ENCODE data around the gene CD34.

Gene CD34

GRCh38 chr1:207872621-207873020, 38.3 kb downstream of the CD34 start:
- DNase-seq, result no peak

- DNase-seq, result no peak
Measured at GRCh38 chr1:207871117-207871649, 39.7 kb downstream of the CD34 start.

DNA sequence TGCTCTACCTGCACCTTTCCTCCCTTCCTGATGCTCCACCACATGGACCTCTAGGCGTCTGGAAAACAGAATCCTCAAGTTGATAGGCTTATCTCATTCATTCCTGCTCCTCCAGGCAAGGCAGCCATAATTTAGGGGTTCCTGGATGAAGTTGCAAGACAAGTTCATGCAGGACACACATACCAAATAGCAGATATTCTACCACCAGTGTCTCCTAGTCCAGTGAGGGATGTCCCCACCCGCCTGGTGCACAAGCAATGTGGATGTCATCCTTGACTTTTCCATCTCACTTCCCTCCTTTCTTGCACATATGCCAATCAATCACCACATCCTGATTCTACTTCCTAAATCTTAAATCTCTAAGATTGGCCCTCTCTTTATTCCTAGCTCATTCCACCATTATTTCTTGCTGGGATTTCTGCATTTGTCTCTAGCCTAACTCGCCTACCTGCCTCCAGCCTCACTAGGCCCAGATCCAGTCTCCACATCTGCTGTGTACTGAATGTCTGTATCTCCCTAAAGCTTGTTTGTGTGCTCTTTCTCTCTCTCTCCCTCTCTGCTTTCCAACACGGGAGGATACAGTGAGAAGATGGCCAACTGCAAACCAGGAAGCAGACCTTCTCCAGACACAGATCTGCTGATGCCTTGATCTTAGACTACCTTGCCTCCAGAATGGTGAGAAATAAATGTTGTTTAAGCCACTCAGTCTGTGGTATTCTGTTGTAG, 40.5 kb downstream of the CD34 start:
- DNase-seq, result no peak

DNA sequence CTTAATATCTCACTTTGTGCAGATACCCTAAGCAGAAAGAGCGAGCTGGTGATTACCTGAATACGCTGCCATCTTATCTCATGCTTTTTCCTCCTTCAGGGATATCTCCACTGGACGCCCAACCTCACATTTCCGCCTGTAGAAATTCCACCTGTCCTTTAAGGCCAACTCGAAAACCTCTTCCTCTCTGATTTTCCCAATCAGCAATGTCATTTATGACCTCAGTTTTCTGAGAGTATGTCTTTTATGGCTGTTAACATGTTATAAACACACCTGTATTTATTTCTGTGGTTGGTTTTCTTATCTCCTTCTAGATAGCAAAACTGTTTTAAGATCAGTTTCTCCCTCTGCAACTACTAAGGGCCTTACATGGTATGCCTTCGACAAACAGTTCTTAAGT, 41.1 kb downstream of the CD34 start:
- DNase-seq, result no peak

DNA sequence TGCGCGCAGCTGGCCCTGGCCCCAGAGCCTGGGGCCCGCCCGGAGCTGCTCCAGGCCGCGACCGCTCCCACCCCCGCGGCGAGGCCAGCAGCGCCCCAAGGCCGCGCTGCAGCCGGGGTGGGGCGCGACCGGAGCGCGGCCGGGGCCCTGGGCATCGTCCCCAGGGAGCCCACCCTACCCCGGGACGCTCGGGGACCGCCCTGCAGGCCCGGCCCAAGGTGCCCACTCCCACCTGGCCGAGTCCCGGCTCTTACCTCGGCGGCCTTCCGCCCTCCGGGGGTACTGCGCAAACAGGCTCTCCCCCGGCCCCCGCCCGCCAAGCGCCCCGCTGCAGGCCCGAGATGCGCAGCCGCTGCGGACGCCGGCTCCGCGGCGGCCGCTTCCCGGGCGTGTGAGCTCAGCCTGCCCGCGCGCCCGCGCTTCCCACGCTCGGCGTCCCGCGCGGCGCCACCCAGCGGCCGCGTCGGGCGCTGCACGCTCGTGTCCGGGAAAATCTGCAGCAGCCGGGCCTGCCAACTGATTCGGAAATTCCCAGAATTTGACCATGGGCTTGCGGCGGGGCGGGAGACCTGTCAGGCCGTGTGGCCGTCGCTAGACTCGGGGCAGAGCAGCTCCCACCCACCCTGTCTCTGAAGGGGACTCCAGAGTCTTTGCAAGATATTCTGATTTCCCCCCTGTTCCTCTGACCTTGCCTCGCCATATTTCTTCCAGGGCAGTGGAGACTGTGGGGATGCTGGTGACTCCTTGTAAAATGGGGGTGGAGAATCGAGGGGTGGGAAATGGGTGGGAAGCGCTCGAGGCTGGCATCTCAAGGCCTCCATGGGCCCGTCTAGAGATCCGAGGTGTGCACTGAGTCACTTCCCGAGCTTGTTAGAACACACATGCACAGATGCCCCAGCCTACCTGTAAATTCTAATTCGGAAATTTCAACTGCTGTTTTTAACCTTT, 41.9 kb downstream of the CD34 start:
- DNase-seq, result peak; percentile 65

DNA sequence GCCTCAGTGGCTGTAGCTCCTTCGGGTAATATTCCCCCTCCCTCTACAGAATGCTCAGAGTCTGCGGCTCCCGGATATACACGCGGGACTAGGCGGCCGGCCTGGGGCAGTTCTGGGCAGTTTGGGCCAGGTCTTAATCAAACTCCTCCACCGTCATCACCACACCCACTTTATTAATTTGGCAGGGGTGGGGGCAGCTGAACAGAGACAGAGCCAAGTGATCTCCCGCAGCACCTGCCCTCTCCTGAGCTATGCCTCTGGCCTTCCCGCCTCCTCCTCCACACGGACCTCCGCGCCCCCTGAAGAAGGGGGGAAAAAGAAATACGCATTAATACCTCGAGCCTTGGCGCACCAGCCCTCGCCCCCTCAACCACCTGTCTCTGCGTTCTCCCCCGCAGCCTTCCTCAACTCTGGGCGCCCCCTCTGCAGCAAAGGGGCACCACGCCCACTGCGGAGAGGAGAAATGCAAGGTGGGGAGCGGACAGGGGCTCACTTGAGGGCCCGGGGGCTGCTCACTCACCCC, 42.6 kb downstream of the CD34 start:
- DNase-seq, result no peak

GRCh38 chr1:207867136-207868109, 43.5 kb downstream of the CD34 start:
- peak; percentile 31 for DNase-seq

DNA sequence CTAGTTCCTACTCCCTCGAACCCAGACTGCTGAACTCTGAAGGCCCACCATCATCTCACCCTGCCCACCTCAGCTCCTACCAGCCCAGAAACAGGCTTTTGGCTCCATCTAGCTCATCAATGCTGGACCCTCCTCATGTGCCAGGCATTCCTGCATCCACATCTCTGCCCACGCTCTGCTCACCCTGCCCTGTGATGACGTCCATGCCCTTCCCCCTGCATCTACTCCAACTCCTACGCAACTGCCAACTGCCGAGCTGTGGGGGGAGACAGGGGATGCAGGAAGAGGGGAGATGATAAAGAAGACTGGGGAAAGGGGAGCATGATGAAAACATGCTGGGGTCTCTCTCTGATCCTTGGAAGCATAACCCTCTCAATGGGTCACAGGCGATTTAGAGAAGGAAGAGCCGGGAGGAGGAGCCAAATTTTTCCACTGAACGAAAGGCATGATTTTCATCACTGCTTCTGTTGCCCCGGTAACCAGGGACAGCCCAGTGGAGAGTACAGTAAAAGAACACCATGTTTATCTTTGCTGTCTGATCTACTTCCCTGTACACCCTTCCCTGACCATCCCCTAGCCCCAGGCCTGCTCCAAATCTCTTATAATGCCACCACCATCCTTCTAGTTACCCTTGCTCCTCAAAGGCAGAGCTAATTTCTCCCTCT, 44.3 kb downstream of the CD34 start:
- peak; percentile 40 for DNase-seq

DNA sequence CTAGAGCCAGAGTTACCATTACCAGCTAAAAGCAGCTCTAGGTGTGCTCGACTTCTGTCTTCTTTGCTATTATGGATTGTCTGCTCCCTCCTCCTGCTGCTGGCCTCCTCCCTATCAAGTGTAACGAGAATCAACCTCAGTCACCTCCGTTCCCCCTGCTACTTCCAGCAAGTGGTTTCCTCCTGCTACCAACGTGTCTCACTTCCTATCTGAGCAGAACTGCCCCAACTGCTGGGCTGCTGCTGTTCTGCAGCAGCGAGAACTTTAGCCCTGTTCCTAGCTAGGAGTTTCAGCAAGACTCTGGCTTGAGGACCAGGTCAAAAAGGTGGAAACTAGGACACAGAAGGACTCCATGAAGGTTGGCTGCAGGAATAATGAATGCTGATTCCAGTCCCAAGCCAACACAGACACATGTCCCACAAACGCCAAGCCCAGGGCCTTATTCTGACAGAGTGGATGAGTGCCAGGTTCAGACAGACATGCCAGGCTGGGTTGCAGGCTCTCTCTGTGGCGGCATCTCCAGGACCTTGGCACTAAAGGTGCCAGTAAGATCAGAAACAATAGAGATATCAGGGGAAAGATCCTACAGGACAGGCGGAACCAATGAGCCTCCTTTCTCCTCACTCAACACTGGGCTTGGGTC, 46.9 kb downstream of the CD34 start:
- DNase-seq, result peak; percentile 60

GRCh38 chr1:207862241-207862787, 48.6 kb downstream of the CD34 start:
- DNase-seq, result no peak

DNA sequence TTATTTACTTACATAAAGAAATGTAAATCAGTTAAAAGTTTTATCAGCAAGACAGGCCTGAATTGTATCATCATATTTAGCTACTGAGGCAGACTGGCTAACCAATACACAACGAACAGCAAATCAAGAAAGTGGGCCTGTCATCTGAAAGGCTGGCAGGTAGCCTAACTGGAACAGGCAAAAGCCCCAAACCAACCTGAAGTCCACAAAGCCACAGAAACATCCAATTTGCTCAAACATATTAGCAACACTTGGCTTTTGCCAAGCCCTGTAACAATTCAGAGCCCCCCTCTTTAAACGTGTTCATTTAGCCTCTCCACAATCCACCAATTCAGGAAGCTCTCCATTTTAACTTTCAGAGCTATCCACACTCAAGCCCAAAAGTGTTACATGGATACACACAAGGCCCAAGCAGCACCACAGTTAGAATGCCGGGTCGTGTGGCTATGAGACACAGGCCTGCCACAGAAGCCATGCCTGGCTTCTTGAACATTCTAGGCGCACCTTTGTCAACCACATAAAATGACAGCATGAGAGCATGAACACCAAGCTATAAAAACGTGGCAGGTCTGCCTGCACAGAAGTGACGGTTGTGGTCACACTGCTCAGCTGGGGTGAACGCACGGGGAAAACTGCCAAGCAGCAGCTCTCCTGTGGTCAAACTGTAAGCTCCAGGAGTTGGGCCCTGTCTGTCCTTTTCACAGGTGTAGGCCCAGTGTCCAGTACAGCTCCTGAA, 49.3 kb downstream of the CD34 start:
- DNase-seq, result peak; percentile 65

DNA sequence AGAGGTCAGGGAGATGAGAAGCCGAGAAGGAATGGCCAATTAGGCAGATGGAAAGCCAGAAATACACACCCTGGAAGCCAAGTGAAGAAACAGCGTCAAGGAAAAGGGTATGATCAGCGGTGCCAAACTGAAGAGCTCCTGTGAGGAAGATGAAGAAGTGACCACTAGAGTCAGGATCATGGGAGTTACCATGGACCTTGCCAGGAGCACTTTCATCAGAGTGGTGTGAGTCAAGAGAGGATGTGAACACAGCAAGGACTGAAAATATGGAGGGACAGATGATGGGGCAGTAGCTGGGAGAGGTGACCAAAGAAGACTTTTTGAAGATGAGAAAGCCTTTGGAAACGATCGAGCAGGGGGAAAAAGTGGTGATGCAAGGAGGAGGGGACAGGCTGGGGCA, 50.4 kb downstream of the CD34 start:
- DNase-seq, result no peak

GRCh38 chr1:207858806-207859205, 52.1 kb downstream of the CD34 start:
- DNase-seq, result no peak

DNA sequence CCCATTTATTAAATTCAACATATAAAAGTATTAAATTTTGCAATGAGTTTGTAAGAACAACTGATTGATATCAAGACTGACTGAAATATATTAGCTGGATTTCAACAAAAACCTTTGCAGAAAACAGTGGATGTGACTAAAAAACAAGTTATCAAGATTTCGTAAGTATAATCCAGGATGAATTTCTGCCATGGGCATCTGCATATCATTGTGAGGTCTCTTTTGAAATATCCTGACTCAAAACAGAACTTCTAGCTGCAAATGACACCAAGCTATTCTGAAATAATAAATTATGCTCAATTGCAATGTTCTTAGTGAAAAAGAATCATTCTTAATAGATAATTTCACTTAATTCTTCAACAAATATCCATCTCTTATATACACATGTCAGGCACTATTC, 52.6 kb downstream of the CD34 start:
- no peak for DNase-seq

DNA sequence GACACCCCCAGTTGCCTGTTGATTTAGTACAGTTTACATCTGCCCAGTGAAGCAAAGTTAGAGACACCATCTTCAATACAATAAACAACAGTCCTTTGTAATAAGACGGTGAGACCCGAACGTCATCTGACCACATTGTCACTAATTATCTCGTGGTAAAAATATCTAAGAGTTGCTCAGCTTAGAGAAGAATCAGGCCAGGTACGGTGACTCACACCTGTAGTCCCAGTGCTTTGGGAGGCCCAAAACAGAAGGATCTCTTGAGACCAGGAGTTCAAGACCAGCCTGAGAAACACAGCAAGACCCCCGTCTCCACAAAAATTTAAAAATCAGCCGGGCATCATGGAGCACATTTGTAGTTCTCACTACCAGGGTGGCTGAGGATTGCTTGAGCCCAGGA, 53.5 kb downstream of the CD34 start:
- DNase-seq, result no peak

GRCh38 chr1:207856276-207857023, 54.5 kb downstream of the CD34 start:
- DNase-seq, result no peak

- DNase-seq, result no peak
Measured at GRCh38 chr1:207854001-207854400, 56.9 kb downstream of the CD34 start.

DNA sequence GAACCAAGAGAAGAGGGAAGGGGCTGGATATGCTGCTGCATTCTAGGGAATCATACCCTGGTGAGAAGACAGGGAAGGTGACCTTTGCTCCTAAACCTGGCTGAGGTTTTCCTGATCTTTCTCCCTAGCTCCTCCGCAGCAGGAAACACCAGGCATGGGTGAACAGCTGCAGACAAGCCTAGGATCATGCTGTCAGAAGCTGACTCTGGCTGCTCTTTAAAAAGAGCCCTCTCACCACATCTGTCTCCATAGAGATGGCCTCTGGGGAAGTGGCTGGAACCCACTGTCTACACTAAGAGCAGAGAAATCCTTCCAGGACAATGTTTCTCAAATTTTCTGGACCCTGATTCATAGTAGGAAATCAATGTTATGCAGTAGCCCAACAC, 57.6 kb downstream of the CD34 start:
- no peak for DNase-seq

DNA sequence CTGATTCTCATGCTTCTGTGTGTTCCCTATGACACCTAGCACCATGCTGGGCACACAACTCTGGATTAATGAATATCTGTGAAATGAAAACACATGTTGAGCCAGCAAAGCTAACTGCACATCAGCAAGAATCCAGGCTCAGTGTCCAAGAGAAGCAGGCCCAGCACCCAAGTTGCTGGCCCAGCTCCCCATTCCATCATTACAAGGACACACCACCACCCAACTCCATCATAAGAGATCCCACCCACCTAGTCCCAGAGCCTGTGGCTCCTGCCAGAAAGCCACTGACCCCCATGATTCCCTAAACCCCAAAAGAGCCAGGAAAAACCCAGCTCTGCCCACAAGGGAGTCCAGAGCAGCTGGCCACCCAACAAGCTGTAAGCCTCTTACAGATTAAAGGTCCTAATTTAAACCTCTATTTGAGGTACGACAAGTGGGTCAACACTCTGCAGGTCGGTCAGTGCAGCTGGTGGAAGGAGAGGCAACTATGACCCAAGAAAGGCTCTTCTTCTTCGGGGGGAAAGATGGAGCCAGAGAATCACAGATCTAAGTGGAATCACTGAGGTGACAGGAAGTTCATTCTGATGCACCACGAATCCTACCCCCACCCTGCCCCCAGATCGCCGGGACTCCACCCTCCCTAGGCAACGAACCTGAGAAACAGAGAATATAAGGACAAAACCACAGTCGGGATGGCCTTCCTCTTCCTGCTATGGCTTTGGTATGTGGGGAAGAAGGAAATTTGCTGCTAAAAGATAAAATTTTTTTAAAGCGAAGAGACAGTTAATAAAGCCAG, 58.2 kb downstream of the CD34 start:
- DNase-seq, result no peak

Measured in CD4-positive, alpha-beta T cell treated with Interleukin-4 for 4 hours (primary cell).